ENCODE results near the gene ALOX15B.
A peak's percentile ranks its signal among the peaks of the same experiment; 100 is the strongest.
"Not testable (repeated sequence)": the region's sequence is repeated elsewhere in the genome, so short reads cannot be mapped to it uniquely, and the experiment has no call there.

Gene ALOX15B

DNA sequence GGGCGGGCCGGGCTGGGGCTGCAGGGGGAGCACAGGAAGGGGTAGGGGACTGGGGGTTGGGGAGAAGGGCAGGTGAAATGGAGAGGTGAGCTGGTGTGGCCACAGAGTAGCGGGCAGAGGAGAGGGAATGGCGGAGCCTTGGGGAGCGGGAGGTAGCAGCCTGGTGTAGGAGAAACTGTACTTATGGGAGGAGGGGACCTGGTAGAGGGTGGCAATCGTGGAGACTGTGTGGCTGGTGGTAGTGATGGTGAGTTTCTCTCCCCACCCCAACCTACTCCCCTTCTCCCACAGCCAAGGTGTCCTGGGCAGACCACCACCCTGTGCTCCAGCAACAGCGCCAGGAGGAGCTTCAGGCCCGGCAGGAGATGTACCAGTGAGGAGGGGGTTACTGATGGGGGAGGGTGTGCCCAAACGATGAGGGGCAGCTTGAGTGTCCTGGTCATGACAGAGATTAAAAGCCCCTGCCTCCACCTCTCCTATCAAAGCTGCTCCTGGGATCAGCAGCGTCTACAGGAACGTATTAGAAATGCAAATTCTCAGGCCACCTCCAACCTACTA is 831 bp downstream of the ALOX15B start:
- DNase-seq (ENCODE audit: low spot score): no peak

GRCh38 chr17:8041249-8041928 is 2.5 kb downstream of the ALOX15B start:
- DNase-seq (ENCODE audit: low spot score): peak; percentile 60

- DNase-seq (ENCODE audit: low spot score): no peak
These were observed 3.1 kb downstream of the ALOX15B start for GRCh38 chr17:8041979-8042378.

DNA sequence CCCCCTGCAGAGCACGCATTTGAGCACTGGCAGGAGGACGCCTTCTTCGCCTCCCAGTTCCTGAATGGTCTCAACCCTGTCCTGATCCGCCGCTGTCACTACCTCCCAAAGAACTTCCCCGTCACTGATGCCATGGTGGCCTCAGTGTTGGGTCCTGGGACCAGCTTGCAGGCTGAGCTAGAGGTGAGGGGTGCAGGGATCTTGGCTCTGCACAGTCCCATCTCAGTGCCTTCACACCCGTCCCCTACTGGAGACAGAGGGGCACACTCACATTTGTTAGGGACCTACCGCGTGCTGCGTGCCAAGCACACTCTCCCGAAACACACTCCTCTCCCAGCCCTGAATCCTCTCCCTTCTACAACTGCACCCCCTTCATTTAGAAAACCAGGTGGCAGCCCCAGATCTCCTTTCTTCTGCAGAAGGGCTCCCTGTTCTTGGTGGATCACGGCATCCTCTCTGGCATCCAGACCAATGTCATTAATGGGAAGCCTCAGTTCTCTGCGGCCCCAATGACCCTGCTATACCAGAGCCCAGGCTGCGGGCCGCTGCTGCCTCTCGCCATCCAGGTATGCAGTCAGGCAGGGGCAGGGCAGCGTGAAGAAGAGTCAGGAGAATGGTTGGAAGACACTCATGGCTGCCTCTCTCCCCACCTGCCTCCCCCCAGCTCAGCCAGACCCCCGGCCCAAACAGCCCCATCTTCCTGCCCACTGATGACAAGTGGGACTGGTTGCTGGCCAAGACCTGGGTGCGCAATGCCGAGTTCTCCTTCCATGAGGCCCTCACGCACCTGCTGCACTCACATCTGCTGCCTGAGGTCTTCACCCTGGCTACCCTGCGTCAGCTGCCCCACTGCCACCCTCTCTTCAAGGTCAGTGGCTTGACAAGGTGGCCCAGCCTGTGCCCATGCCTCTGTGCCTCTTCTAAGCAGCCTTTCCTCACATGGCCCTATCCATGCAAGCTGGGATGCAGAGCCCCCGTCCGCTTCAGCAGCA is 6.3 kb downstream of the ALOX15B start:
- no peak for DNase-seq (ENCODE audit: low spot score)

DNA sequence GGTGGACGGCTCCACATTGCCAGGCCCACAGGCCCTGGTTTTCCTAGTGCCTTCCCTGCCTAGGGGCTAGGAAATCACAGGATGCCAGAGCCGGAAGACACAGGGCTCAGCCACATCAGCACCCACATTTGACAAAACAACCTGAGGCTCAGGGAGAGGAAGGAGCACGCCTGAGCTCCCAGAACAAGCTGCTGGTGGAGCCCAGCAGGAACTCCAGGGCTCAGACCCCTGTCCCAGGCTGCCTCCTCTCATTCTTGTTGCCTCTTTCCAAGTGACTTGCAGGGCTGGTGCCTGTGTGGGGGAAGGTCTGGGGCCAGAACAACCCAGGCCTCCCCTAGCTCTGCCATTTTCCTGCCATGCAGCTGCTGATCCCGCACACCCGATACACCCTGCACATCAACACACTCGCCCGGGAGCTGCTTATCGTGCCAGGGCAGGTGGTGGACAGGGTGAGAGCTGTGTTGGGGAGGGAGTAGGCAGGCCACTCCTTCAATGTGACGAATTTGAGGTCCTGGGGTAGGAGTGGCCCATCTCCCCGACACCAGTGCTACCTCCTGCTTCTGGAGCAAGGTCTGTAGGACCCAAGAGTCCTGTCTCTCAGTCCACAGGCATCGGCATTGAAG is 7.6 kb downstream of the ALOX15B start:
- no peak for DNase-seq (ENCODE audit: low spot score)

DNA sequence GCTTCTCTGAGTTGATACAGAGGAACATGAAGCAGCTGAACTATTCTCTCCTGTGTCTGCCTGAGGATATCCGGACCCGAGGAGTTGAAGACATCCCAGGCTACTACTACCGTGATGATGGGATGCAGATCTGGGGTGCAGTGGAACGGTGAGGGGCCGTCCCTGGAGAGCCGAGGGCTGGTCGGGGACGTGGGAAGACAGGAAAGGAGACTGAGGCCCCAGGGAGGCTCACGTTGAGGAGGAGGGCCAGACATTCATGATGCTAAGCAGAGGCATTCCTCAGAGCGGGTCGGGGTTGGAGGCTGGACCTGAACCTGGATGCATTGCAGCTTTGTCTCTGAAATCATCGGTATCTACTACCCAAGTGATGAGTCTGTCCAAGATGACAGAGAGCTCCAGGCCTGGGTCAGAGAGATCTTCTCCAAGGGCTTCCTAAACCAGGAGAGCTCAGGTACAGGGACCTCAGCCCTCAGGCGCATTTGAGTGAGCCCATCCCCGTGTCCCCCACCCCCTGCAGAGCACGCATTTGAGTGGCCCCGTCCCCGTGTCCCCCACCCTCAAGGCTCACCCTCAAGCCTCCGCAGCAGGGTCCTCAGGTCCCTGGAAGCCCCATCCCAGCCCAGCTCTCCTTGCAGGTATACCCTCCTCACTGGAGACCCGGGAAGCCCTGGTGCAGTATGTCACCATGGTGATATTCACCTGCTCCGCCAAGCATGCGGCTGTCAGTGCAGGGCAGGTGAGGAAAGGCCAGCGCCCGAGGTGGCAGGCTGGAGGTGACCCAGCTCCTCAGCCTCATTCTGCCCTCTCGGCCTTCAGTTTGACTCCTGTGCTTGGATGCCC is 8.3 kb downstream of the ALOX15B start:
- DNase-seq (ENCODE audit: low spot score): no peak

DNA sequence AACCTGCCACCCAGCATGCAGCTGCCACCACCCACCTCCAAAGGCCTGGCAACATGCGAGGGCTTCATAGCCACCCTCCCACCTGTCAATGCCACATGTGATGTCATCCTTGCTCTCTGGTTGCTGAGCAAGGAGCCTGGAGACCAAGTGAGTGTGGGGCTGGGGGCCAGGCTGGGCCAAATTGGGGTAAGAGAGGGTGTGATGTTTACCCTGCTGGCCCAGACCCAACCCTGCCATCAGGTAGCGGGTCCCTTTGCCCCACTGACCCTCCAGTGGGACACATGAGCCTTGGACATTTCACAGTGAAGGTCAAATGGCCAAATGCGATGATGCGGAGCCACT is 8.9 kb downstream of the ALOX15B start:
- DNase-seq (ENCODE audit: low spot score): no peak

DNA sequence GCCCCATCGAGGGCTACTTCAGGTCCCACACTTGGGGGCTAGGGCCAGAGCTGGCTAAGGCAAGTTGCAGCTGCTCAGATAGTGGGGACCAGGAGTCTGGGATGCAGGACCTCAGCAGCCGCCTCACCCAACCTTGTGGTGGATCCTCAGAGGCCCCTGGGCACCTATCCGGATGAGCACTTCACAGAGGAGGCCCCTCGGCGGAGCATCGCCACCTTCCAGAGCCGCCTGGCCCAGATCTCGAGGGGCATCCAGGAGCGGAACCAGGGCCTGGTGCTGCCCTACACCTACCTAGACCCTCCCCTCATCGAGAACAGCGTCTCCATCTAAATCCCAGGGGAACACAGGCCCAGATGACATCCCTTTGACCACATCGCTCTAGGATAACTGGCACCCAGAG is 9.4 kb downstream of the ALOX15B start:
- DNase-seq (ENCODE audit: low spot score): no peak

DNA sequence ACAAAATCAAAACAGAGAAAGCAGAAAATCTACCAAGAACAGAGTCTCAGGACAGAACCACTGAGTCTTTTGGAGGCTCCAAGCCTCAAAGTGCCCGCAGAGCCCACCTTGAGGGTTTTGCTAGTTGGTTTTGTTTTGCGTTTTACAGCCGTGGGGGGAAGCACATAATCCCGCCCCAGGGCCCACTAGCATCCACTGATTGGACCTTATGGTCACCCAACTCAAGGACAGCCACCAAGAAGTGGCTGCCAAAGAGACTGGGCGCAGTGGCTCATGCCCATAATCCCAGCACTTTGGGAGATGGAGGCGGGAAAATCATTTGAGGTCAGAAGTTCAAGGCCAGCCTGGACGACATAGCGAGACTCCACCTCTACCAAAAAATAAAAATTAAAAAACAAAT is 9.9 kb downstream of the ALOX15B start:
- no peak for DNase-seq (ENCODE audit: low spot score)

DNA sequence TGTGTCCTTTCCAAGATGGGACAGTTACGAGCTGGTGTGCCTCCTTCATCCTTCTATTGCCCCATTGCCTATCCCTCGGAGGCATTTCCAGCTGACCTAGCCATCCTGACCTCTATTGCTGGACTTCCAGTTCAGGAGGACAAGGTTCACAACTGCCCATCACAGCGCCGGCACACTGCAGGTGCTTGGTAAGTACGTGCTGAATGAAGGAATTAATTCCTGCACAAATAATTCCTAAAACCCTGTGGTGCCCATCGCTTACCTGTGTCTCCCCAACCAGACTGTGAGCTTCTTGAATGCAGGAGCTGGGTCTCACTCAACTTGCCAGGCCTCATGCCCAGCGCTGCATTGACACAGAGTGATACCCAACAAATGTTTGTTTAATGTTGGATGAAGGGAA is 13.0 kb downstream of the ALOX15B start:
- DNase-seq (ENCODE audit: low spot score): no peak

GRCh38 chr17:8052256-8053252 is 13.7 kb downstream of the ALOX15B start:
- no peak for DNase-seq (ENCODE audit: low spot score)

GRCh38 chr17:8053600-8053999 is 14.7 kb downstream of the ALOX15B start:
- DNase-seq (ENCODE audit: low spot score): no peak

- no peak for DNase-seq (ENCODE audit: low spot score)
These were observed 17.0 kb downstream of the ALOX15B start for GRCh38 chr17:8055851-8056231.

DNA sequence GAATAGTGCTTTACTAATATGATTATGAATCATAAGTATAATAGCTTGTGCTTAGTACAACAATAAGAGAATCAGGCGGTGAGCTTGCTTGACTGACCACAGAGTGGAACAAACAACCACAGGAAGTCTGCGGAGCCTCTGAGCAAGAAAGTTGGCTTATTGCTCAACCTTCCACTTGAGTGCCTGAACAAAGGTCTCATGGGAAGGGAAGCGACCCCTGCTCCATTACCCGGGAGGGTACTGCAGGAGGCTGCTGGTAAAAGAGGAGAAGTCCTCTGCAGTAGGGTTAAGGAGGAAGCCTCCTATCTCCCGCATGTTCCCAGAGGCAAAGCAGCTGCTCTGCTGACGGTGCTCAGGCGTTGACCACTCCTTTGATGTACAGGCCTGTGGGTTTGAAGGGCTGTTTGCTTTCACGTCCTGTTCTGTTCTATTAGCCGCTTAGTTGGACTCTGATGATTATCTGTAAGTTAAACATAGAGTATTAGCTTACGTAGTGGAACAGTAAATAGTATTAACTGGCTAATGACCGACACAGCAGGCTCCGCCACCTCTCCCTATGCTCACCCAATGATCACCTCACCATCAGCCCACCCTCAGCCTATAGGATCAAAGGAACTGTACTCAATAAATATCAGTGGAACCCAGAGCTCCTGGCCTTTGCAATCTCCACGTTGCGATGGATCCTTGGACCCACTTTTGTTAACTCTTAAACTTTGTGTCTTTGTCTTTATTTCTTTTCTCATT is 17.5 kb downstream of the ALOX15B start:
- no peak for DNase-seq (ENCODE audit: low spot score)

- no peak for DNase-seq (ENCODE audit: low spot score)
These were observed 18.2 kb downstream of the ALOX15B start for GRCh38 chr17:8056976-8057625.

DNA sequence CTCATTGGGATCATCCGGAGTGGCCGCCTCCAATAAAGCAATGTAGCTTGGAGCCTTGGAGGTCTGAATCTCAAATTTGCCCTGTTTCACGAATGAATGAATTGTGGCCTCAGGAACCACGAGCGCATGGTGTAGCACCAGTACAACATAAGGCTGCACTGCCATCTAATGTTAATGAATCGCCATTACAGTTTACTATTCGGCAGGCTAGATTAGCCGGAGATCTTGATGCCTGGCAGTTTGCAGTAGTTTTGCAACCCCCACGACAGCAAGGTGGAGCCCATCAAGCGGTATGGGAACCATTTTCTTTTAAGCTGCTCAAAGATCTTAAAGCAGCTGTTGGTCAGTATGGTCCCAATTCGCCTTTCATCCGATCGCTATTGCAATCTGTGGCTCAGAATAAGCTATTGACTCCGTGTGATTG is 18.8 kb downstream of the ALOX15B start:
- peak; percentile 81 for DNase-seq (ENCODE audit: low spot score)

GRCh38 chr17:8059131-8059530 is 20.3 kb downstream of the ALOX15B start:
- no peak for DNase-seq (ENCODE audit: low spot score)

- DNase-seq (ENCODE audit: low spot score): peak; percentile 75
These were observed 21.4 kb downstream of the ALOX15B start for GRCh38 chr17:8060274-8060673.

DNA sequence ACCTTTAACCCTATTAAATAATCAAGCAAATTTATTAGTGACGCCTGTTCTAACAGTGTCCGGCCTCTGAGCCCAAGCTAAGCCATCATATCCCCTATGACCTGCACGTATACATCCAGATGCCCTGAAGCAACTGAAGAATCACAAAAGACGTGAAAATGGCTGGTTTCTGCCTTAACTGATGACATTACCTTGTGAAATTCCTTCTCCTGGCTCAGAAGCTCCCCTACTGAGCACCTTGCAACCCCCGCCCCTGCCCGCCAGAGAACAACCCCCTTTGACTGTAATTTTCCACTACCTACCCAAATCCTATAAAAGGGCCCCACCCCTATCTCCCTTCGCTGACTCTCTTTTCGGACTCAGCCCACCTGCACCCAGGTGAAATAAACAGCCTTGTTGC is 23.0 kb downstream of the ALOX15B start:
- DNase-seq (ENCODE audit: low spot score): not testable (repeated sequence)

Data from SK-N-DZ (cell line).